HUDEP-2 (cell line): ENCODE results near the gene ZNF534.
"Not testable (repeated sequence)": the region's sequence is repeated elsewhere in the genome, so short reads cannot be mapped to it uniquely, and the experiment has no call there.

Experiments used
- DNase-seq, 76 experiments: peaks; one replicate each; lab custom pipeline; 2025; ENCODE audit not compliant: unreplicated experiment in 76 of 76; lab: John Stamatoyannopoulos, UW

ZNF534 gene

GRCh38 chr19:52428937-52429336, at the start of gene ZNF534:
Gene ZNF534, plus strand, starts transcription at chr19:52429148. Its CDS starts 2,327 bp downstream, at chr19:52431475.
- DNase-seq = no peak

DNA sequence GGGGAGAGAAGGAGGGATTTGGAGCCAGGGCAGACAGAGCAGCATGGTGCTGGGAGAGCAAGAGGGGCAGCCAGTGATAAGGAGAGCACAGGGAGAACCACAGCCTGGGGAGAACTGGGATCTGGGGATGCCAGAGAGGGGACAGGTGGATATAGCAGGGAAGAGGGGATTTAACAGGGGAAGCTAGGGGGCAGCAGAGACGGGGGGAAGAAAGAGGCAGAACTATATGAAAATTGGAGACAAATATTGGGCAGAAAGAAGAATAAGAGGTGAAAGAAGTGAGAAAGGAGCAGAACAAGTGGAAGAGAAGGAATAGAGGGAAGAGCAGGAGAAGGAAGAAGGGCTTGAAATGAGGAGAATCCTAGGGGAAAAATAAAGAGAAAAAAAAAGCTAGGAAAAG, 37.8 kb upstream of the ZNF534 start:
- no peak for DNase-seq

- peak in 65 of 76 experiments; percentile 2 to 90 (median 68) for DNase-seq
These were observed 31.5 kb upstream of the ZNF534 start, which contains the start of gene ZNF528 for GRCh38 chr19:52397310-52398080. Gene ZNF528, plus strand, starts transcription at chr19:52397849. Its CDS starts 4,165 bp downstream, at chr19:52402014.

DNA sequence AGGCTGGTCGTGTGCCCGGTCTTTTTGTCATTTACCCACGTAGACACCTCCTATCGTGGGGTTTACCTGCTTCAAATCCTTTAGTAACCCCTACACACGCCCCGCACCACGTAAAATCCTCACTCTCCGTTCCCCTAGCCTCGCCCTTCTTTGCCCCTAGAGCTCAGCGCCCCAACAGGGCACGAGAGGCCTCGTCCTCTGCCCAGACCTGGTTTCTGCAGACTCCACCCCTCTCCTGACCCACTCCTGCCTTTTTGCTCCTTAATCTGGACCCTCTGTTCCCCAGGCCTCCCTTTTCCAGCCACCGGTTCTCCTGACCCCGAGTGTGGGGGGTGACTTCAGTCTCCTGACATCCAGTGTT, 30.9 kb upstream of the ZNF534 start:
- DNase-seq = peak in 1 of 76 experiments; percentile 31

DNA sequence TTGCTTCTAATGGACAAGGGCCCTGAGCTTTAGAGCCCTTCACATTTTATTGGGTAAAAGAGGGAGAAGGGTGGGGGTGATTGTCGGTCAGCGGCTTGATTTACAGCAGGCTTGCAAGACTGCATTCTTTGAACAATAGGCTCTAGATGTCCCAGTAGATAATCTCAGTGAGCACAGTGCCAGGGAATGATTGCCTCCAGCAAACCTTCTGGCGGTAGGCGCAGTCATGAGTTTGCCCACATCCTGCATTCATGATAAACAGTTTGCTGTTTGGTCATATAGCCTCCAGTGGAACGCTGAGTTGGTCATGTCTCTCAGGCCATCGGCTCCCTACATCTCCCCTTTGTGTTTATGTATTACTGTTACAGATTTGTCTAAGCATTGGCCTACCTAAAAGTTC, 18.7 kb upstream of the ZNF534 start:
- no peak for DNase-seq

DNA sequence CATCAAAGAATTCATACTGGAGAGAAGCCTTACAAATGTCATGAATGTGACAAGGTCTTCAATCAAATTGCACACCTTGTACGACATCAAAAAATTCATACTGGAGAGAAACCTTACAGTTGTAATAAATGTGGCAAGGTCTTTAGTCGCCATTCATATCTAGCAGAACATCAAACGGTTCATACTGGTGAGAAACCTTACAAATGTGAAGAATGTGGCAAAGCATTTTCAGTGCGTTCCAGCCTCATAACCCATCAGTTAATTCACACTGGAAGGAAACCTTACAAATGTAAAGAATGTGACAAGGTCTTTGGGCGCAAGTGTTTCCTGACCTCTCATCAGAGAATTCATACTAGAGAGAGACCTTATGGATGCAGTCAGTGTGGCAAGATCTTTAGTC, 13.2 kb upstream of the ZNF534 start:
- no peak for DNase-seq

DNA sequence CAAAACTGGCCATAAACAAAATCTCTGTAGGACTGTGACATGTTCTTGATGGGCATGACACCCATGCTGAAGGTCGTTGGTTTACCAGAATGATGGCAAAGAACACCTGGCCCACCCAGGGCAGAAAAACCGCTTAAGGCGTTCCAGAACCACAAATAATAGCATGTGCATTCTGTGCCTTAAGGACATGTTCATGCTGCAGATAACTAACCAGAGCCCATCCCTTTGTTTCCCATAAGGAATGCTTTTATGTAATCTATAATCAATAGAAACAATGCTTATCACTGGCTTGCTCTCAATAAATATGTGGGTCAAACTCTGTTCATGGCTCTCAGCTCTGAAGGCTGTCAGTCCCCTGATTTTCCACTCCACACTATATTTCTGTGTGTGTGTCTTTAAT, 13.2 kb downstream of the ZNF534 start:
- DNase-seq = no peak

DNA sequence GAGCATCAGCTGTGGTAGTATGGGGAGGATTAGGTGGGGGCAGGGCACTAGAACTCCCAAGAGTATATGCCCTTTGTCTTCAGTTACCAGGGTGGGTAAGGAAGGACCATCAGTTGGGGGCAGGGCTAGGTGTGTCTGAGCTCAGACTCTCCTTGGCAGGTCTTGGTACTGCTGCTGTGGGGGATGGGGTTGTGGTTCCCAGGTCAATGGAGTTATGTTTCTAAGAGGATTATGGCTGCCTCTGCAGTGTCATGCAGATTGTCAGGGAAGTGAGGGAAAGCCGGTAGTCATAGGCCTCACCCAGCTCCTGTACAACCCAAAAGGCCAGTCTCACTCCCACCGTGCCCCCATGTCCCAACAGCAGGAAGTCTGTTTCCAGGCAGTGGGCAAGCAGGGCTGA, 15.6 kb downstream of the ZNF534 start:
- no peak for DNase-seq

- no peak for DNase-seq
These were observed 22.3 kb downstream of the ZNF534 start for GRCh38 chr19:52451241-52451640.

GRCh38 chr19:52453324-52454094, 24.6 kb downstream of the ZNF534 start, which contains the start of gene ZNF578:
Gene ZNF578, plus strand, starts transcription at chr19:52453553. Its CDS starts 48,293 bp downstream, at chr19:52501846.
- peak in 39 of 76 experiments; percentile 2 to 60 (median 24) for DNase-seq

DNA sequence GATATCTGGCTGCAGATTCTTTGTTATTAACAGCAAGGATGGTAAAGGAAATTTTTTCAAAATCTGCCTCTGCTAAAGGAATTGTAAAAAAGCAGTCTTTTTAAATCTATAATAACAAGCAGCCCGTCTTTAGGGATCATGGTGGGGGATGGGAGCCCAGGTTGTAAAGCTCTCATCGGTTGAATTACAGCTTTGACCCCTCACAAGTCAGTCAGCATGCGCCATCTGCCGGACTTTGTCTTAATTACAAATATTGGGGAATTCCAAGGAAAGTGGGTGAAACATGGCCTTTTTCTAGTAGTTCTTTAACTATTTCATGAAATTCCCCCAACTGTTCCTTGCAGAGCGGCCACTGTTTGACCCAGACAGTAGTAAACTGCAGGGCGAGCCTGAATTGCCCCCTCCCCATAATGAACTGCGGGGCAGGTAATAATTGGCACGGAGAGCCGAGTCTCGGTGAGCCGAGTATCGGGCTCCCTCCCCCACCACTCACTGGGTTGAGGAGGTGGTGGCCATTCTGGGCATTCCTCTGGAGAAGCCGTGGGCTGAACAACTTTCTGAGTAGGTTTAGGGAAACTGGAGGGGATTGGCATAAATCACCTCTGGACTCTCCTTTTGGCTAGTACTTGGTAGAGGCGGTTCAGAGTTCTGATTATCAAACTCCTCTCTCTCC, 36.0 kb downstream of the ZNF534 start:
- no peak for DNase-seq

- no peak for DNase-seq
These were observed 44.9 kb downstream of the ZNF534 start for GRCh38 chr19:52473655-52474350.

- no peak for DNase-seq
These were observed 45.6 kb downstream of the ZNF534 start for GRCh38 chr19:52474351-52475127.

DNA sequence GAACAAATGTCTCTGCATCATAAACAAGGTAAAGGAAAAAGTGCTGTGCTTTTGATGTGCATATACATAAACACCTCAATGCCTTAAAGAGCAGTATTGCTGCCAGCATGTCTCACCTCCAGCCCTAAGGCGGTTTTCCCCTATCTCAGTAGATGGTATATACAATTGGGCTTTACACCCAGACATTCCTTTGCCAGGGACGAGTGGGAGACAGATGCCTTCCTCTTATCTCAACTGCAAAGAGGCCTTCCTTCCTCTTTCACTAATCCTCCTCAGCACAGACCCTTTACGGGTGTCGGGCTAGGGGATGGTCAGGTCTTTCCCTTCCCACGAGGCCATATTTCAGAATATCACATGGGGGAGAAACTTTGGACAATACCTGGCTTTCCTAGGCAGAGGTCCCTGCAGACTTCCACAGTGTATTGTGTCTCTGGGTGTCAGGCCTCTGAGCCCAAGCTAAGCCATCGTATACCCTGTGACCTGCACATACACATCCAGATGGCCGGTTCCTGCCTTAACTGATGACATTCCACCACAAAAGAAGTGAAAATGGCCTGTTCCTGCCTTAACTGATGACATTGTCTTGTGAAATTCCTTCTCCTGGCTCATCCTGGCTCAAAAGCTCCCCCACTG, 55.3 kb downstream of the ZNF534 start:
- not testable (repeated sequence) for DNase-seq

DNA sequence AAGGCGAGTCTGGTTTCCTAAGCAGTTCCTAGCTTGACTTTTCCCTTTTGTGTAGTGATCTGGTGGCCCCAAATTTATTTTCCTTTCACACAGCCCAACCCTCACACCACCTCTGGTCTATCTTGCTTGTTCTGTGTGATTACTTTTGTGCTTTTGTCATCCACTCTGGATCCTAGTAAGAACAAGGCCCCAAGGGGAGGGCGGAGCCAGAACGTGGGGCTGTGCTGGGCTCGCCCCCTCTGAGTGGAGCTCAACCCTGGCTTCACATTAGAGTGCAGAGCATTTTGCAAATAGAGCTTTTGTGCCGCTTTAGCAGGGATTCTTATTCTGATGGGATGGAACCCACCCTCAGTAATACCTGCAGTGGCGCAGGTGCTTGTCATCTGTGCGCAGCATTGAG, 56.1 kb downstream of the ZNF534 start:
- not testable (repeated sequence) for DNase-seq

- not testable (repeated sequence) for DNase-seq
These were observed 56.8 kb downstream of the ZNF534 start for GRCh38 chr19:52485561-52486240.

GRCh38 chr19:52492201-52492993, 63.4 kb downstream of the ZNF534 start:
- DNase-seq = no peak

- no peak for DNase-seq
These were observed 64.1 kb downstream of the ZNF534 start for GRCh38 chr19:52492994-52493470.
